Measurements from ENCODE around the gene JAM2. TPM values are rescaled to one million over a fixed set of nuclear protein-coding genes. Genes with fewer than 3 reads are reported as not detected.
A peak's percentile ranks its signal among the peaks of the same experiment; 100 is the strongest.

Gene JAM2
- total RNA-seq, 1 experiment from 2014 or later, result 1.7 TPM

GRCh38 chr21:25717491-25718147, 78.6 kb downstream of the JAM2 start:
- no peaks in the 10 kb centered on the region for H3K27me3 ChIP-seq (replicated peaks; ENCODE audit: insufficient read depth, low read depth, low read length, poor library complexity)
- no TSS peak for BruUV-seq (replicated peaks)
- POLR2A ChIA-PET (ENCODE audit: low non-redundant PET), result interaction anchor here (0.6 kb wide), 1 partner anchor 79 kb away, joined by 3 read pairs; no protein-coding TSS in a partner anchor
- H3K9me3 ChIP-seq (ENCODE audit: low read depth, low read length, poor library complexity, severe bottlenecking), result no peaks in the 10 kb centered on the region
- intact Hi-C loops (cut with micrococcal nuclease; ENCODE audit: unreplicated experiment), result no loop called here
- peak; percentile 47 for DNase-seq (ENCODE audit: low spot score)
- no peak overlapping the region for H3K4me3 ChIP-seq (ENCODE audit: low read depth, low read length, poor library complexity, severe bottlenecking)
- CTCF ChIA-PET, result no interaction called here
- no peak for TF ChIP-seq EZH2 (IDR thresholded peaks at IDR 0.05; ENCODE audit: borderline replicate concordance, low read depth, low read length, poor library complexity, severe bottlenecking)
- no peak for TF ChIP-seq CTCF (conservative IDR thresholded peaks at IDR 0.05; ENCODE audit: low read depth, low read length)
- H3K4me1 ChIP-seq (ENCODE audit: insufficient read depth, low read length, poor library complexity, severe bottlenecking), result no peaks in the 10 kb centered on the region
- no peaks in the 10 kb centered on the region for H3K36me3 ChIP-seq (ENCODE audit: insufficient read depth, low read length, poor library complexity, severe bottlenecking)
- H3K27ac ChIP-seq (ENCODE audit: low read depth, low read length, poor library complexity, severe bottlenecking), result no peak overlapping the region

- Histone ChIP-seq H3K4me1 (ENCODE audit: insufficient read depth, low read length, poor library complexity, severe bottlenecking) (no peaks in the 10 kb centered on the region), H3K27me3 (replicated peaks; ENCODE audit: insufficient read depth, low read depth, low read length, poor library complexity) (no peaks in the 10 kb centered on the region), H3K36me3 (ENCODE audit: insufficient read depth, low read length, poor library complexity, severe bottlenecking) (peaks cover 38% of the 10 kb centered on the region), H3K9me3 (ENCODE audit: low read depth, low read length, poor library complexity, severe bottlenecking) (no peaks in the 10 kb centered on the region), H3K4me3 (ENCODE audit: low read depth, low read length, poor library complexity, severe bottlenecking) (no peak overlapping the region), H3K27ac (ENCODE audit: low read depth, low read length, poor library complexity, severe bottlenecking) (no peak overlapping the region)
- intact Hi-C loops (cut with micrococcal nuclease; ENCODE audit: unreplicated experiment), result no loop called here
- CTCF ChIA-PET, result no interaction called here
- BruUV-seq (replicated peaks), result no TSS peak
- POLR2A ChIA-PET (ENCODE audit: low non-redundant PET), result no interaction called here
- TF ChIP-seq CTCF (conservative IDR thresholded peaks at IDR 0.05; ENCODE audit: low read depth, low read length), result no peak
- no peak for TF ChIP-seq EZH2 (IDR thresholded peaks at IDR 0.05; ENCODE audit: borderline replicate concordance, low read depth, low read length, poor library complexity, severe bottlenecking)
- no peak for DNase-seq (ENCODE audit: low spot score)
Observed at GRCh38 chr21:25721987-25722386, 82.9 kb downstream of the JAM2 start.

- Histone ChIP-seq H3K4me3 (ENCODE audit: low read depth, low read length, poor library complexity, severe bottlenecking) (no peak overlapping the region), H3K27me3 (replicated peaks; ENCODE audit: insufficient read depth, low read depth, low read length, poor library complexity) (no peaks in the 10 kb centered on the region), H3K27ac (ENCODE audit: low read depth, low read length, poor library complexity, severe bottlenecking) (no peak overlapping the region), H3K4me1 (ENCODE audit: insufficient read depth, low read length, poor library complexity, severe bottlenecking) (no peaks in the 10 kb centered on the region), H3K9me3 (ENCODE audit: low read depth, low read length, poor library complexity, severe bottlenecking) (no peaks in the 10 kb centered on the region), H3K36me3 (ENCODE audit: insufficient read depth, low read length, poor library complexity, severe bottlenecking) (peaks cover 45% of the 10 kb centered on the region)
- TF ChIP-seq CTCF (conservative IDR thresholded peaks at IDR 0.05; ENCODE audit: low read depth, low read length), result no peak
- TF ChIP-seq EZH2 (IDR thresholded peaks at IDR 0.05; ENCODE audit: borderline replicate concordance, low read depth, low read length, poor library complexity, severe bottlenecking), result no peak
- ChIA-PET CTCF (no interaction called here), POLR2A (ENCODE audit: low non-redundant PET) (no interaction called here)
- no TSS peak for BruUV-seq (replicated peaks)
- DNase-seq (ENCODE audit: low spot score), result no peak
- intact Hi-C loops (cut with micrococcal nuclease; ENCODE audit: unreplicated experiment), result no loop called here
Observed at GRCh38 chr21:25722631-25723030, 83.6 kb downstream of the JAM2 start.

All from A673 (cell line).